ENCODE results near the gene CHST12. TPM values are rescaled to one million over a fixed set of nuclear protein-coding genes. Genes with fewer than 3 reads are reported as not detected.

CHST12 gene
- total RNA-seq, 1 experiment from 2014 or later: 18.3 TPM

DNA sequence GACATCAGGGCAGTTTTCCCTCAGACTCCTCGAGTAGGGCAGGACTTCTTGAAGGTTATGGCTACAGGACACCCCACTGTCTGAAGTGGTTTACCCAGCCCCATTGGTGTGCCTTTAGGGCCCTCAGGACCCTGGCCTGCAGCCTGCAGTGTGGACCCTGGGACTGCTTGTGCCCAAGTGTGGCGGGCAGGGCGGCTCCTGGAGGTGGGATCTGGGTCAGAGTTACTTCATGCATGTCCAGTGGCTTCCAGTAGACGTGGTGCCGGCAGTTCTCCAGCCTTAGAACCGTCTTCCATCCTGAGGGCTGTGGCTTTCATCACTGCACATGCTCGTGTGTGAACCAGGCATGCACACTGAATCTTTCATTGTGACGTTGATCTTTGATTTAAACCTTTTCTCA is 32.1 kb upstream of the CHST12 start (continued):
- TF ChIP-seq ESRRA (CRISPR knock-in tag; IDR thresholded peaks at IDR 0.05; ENCODE audit: borderline replicate concordance): no peak

DNA sequence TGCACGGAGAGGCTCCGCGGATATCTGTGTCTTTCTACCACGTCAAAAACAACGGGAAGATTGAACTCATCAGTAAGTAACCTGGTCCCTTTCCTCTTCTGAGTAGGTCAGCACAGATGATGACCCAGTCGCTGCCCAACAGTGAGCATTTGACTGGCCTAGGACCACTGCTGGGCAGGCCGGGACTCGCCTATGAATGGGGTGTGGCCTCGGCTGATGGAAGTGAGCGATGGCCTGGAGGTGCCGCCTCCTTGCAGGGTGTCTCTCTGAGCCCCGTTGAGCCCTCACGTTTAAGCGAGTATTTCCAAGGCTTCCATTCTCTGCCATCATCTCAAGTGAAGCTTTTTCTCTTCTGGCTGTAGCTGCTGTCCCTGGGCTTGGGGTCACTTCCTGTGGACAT is 30.7 kb upstream of the CHST12 start:
- no peak for DNase-seq (ENCODE audit: low spot score)
- ChIA-PET CTCF (interaction anchor here (1.7 kb wide), 1 partner anchor 59 kb away, joined by 5 read pairs; no protein-coding TSS in a partner anchor), POLR2A (no interaction called here)
- ATAC-seq: no peak
- no peaks in the 10 kb centered on the region for H3K27me3 Mint-ChIP-seq (ENCODE audit: low read depth)
- peaks cover 89% of the 10 kb centered on the region for H3K36me3 Mint-ChIP-seq
- no peaks in the 10 kb centered on the region for H3K4me1 Mint-ChIP-seq
- no peak overlapping the region for H3K4me3 Mint-ChIP-seq
- H3K9me3 Mint-ChIP-seq: no peaks in the 10 kb centered on the region
- no peak overlapping the region for H3K27ac Mint-ChIP-seq
- TF ChIP-seq JUN (CRISPR knock-in tag; IDR thresholded peaks at IDR 0.05): no peak
- TF ChIP-seq GRHL2 (CRISPR knock-in tag; IDR thresholded peaks at IDR 0.05; ENCODE audit: insufficient replicate concordance, severe bottlenecking): no peak
- no peak for TF ChIP-seq ESRRA (CRISPR knock-in tag; IDR thresholded peaks at IDR 0.05; ENCODE audit: borderline replicate concordance)
- TF ChIP-seq, protein P1, sequence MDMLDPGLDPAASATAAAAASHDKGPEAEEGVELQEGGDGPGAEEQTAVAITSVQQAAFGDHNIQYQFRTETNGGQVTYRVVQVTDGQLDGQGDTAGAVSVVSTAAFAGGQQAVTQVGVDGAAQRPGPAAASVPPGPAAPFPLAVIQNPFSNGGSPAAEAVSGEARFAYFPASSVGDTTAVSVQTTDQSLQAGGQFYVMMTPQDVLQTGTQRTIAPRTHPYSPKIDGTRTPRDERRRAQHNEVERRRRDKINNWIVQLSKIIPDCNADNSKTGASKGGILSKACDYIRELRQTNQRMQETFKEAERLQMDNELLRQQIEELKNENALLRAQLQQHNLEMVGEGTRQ (CRISPR knock-in tag; IDR thresholded peaks at IDR 0.05): no peak
- TF ChIP-seq, protein P2, sequence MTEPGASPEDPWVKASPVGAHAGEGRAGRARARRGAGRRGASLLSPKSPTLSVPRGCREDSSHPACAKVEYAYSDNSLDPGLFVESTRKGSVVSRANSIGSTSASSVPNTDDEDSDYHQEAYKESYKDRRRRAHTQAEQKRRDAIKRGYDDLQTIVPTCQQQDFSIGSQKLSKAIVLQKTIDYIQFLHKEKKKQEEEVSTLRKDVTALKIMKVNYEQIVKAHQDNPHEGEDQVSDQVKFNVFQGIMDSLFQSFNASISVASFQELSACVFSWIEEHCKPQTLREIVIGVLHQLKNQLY (CRISPR knock-in tag; IDR thresholded peaks at IDR 0.05): no peak
- TF ChIP-seq, protein P3, sequence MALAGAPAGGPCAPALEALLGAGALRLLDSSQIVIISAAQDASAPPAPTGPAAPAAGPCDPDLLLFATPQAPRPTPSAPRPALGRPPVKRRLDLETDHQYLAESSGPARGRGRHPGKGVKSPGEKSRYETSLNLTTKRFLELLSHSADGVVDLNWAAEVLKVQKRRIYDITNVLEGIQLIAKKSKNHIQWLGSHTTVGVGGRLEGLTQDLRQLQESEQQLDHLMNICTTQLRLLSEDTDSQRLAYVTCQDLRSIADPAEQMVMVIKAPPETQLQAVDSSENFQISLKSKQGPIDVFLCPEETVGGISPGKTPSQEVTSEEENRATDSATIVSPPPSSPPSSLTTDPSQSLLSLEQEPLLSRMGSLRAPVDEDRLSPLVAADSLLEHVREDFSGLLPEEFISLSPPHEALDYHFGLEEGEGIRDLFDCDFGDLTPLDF (CRISPR knock-in tag; IDR thresholded peaks at IDR 0.05): no peak
- TF ChIP-seq ZNF396 (CRISPR knock-in tag; IDR thresholded peaks at IDR 0.05; ENCODE audit: borderline replicate concordance): no peak
- TF ChIP-seq, protein P4, sequence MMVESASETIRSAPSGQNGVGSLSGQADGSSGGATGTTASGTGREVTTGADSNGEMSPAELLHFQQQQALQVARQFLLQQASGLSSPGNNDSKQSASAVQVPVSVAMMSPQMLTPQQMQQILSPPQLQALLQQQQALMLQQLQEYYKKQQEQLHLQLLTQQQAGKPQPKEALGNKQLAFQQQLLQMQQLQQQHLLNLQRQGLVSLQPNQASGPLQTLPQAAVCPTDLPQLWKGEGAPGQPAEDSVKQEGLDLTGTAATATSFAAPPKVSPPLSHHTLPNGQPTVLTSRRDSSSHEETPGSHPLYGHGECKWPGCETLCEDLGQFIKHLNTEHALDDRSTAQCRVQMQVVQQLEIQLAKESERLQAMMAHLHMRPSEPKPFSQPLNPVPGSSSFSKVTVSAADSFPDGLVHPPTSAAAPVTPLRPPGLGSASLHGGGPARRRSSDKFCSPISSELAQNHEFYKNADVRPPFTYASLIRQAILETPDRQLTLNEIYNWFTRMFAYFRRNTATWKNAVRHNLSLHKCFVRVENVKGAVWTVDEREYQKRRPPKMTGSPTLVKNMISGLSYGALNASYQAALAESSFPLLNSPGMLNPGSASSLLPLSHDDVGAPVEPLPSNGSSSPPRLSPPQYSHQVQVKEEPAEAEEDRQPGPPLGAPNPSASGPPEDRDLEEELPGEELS (CRISPR knock-in tag; IDR thresholded peaks at IDR 0.05): no peak
- no peak for TF ChIP-seq ZNF263 (CRISPR knock-in tag; IDR thresholded peaks at IDR 0.05; ENCODE audit: low read depth)
- no peak for TF ChIP-seq ZNF138 (CRISPR knock-in tag; conservative IDR thresholded peaks at IDR 0.05)
- TF ChIP-seq NR1H2 (CRISPR knock-in tag; IDR thresholded peaks at IDR 0.05): no peak
- TF ChIP-seq, protein P5, sequence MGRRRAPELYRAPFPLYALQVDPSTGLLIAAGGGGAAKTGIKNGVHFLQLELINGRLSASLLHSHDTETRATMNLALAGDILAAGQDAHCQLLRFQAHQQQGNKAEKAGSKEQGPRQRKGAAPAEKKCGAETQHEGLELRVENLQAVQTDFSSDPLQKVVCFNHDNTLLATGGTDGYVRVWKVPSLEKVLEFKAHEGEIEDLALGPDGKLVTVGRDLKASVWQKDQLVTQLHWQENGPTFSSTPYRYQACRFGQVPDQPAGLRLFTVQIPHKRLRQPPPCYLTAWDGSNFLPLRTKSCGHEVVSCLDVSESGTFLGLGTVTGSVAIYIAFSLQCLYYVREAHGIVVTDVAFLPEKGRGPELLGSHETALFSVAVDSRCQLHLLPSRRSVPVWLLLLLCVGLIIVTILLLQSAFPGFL (CRISPR knock-in tag; IDR thresholded peaks at IDR 0.05; ENCODE audit: borderline replicate concordance): no peak
- TF ChIP-seq, protein P6, sequence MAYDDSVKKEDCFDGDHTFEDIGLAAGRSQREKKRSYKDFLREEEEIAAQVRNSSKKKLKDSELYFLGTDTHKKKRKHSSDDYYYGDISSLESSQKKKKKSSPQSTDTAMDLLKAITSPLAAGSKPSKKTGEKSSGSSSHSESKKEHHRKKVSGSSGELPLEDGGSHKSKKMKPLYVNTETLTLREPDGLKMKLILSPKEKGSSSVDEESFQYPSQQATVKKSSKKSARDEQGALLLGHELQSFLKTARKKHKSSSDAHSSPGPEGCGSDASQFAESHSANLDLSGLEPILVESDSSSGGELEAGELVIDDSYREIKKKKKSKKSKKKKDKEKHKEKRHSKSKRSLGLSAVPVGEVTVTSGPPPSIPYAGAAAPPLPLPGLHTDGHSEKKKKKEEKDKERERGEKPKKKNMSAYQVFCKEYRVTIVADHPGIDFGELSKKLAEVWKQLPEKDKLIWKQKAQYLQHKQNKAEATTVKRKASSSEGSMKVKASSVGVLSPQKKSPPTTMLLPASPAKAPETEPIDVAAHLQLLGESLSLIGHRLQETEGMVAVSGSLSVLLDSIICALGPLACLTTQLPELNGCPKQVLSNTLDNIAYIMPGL (CRISPR knock-in tag; IDR thresholded peaks at IDR 0.05): no peak
- no peak for TF ChIP-seq ZNF121 (CRISPR knock-in tag; IDR thresholded peaks at IDR 0.05)
- TF ChIP-seq, protein P7, sequence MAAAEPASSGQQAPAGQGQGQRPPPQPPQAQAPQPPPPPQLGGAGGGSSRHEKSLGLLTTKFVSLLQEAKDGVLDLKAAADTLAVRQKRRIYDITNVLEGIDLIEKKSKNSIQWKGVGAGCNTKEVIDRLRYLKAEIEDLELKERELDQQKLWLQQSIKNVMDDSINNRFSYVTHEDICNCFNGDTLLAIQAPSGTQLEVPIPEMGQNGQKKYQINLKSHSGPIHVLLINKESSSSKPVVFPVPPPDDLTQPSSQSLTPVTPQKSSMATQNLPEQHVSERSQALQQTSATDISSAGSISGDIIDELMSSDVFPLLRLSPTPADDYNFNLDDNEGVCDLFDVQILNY (CRISPR knock-in tag; IDR thresholded peaks at IDR 0.05): no peak
- no peak for TF ChIP-seq TEAD4 (CRISPR knock-in tag; IDR thresholded peaks at IDR 0.05)
- no peak for TF ChIP-seq ZNF416 (CRISPR knock-in tag; IDR thresholded peaks at IDR 0.05)
- TF ChIP-seq, protein P8, sequence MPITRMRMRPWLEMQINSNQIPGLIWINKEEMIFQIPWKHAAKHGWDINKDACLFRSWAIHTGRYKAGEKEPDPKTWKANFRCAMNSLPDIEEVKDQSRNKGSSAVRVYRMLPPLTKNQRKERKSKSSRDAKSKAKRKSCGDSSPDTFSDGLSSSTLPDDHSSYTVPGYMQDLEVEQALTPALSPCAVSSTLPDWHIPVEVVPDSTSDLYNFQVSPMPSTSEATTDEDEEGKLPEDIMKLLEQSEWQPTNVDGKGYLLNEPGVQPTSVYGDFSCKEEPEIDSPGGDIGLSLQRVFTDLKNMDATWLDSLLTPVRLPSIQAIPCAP (CRISPR knock-in tag; IDR thresholded peaks at IDR 0.05): no peak

Data from WTC11 (cell line).